Right renal cortex interstitium (tissue), 3 donors: Measurements from ENCODE around the gene KCND2. TPM values are rescaled to one million over a fixed set of nuclear protein-coding genes. Genes with fewer than 3 reads are reported as not detected.
A peak's percentile ranks its signal among the peaks of the same experiment; 100 is the strongest.
"Not testable (repeated sequence)": the region's sequence is repeated elsewhere in the genome, so short reads cannot be mapped to it uniquely, and the experiment has no call there.

Source experiments
- DNase-seq, 3 donors: peaks; one replicate each; pipeline ENCODE4 v3.0.0-alpha.2; 2013; ENCODE audit warnings: low read depth in 3 of 3, low spot score in 2 of 3
- polyA plus RNA-seq, 3 donors: library from polyadenylated mRNA; unstranded; fragments of 120-200 nt; gene quantifications; one replicate each; pipeline ENCODE4 v1.2.1, GENCODE V29; 2013; ENCODE audit not compliant: insufficient read length in 3 of 3

KCND2 gene
- polyA plus RNA-seq, 3 donors: 1.7 to 2.2 (median 2.0) TPM

GRCh38 chr7:120733835-120734234 is 460.9 kb downstream of the KCND2 start:
- no peak for DNase-seq

GRCh38 chr7:120735791-120736190 is 462.8 kb downstream of the KCND2 start:
- no peak for DNase-seq

- DNase-seq: no peak
These were observed 465.8 kb downstream of the KCND2 start for GRCh38 chr7:120738816-120739215.

GRCh38 chr7:120740348-120740747 is 467.4 kb downstream of the KCND2 start:
- DNase-seq: no peak

GRCh38 chr7:120741371-120742042 is 468.5 kb downstream of the KCND2 start:
- DNase-seq: no peak

GRCh38 chr7:120742372-120742771 is 469.4 kb downstream of the KCND2 start:
- DNase-seq: peak in 1 of 3 donors; percentile 7

GRCh38 chr7:120743128-120743527 is 470.2 kb downstream of the KCND2 start:
- no peak for DNase-seq

- DNase-seq: no peak
These were observed 487.1 kb downstream of the KCND2 start for GRCh38 chr7:120760050-120760449.

- DNase-seq: no peak
These were observed 487.9 kb downstream of the KCND2 start for GRCh38 chr7:120760851-120761250.

- no peak for DNase-seq
These were observed 497.2 kb downstream of the KCND2 start for GRCh38 chr7:120770206-120770605.

- no peak for DNase-seq
These were observed 501.5 kb downstream of the KCND2 start for GRCh38 chr7:120774481-120774880.

- no peak for DNase-seq
These were observed 502.8 kb downstream of the KCND2 start for GRCh38 chr7:120775755-120776154.

- not testable (repeated sequence) for DNase-seq
These were observed 506.1 kb downstream of the KCND2 start for GRCh38 chr7:120779078-120779477.

GRCh38 chr7:120780451-120780850 is 507.5 kb downstream of the KCND2 start:
- DNase-seq: not testable (repeated sequence)

GRCh38 chr7:120780938-120781337 is 508.0 kb downstream of the KCND2 start:
- DNase-seq: no peak

- not testable (repeated sequence) for DNase-seq
These were observed 508.9 kb downstream of the KCND2 start for GRCh38 chr7:120781924-120782323.

- DNase-seq: no peak
These were observed 510.3 kb downstream of the KCND2 start for GRCh38 chr7:120783273-120783672.

GRCh38 chr7:120783721-120784120 is 510.7 kb downstream of the KCND2 start:
- DNase-seq: no peak

- no peak for DNase-seq
These were observed 512.1 kb downstream of the KCND2 start for GRCh38 chr7:120785095-120785494.

- peak in 2 of 3 donors; percentile 52 to 58 for DNase-seq
These were observed 519.3 kb downstream of the KCND2 start for GRCh38 chr7:120792091-120792860.

- no peak for DNase-seq
These were observed 519.8 kb downstream of the KCND2 start for GRCh38 chr7:120792861-120793130.

GRCh38 chr7:120793213-120793936 is 520.4 kb downstream of the KCND2 start:
- no peak for DNase-seq
